Activated CD4-positive, alpha-beta T cell treated with anti-CD3 and anti-CD28 coated beads for 1 hour (primary cell): Measurements from ENCODE around the gene CYP24A1.

Experiments
- DNase-seq: peaks from one replicate; pipeline ENCODE4 v3.0.0-alpha.2; 2020

Gene CYP24A1

GRCh38 chr20:54110457-54110856, 63.3 kb downstream of the CYP24A1 start:
- no peak for DNase-seq

GRCh38 chr20:54110041-54110440, 63.7 kb downstream of the CYP24A1 start:
- DNase-seq = no peak

- no peak for DNase-seq
Measured at GRCh38 chr20:54108817-54109216, 65.0 kb downstream of the CYP24A1 start.

GRCh38 chr20:54108326-54108642, 65.5 kb downstream of the CYP24A1 start:
- no peak for DNase-seq

GRCh38 chr20:54107600-54108325, 66.0 kb downstream of the CYP24A1 start:
- DNase-seq = no peak

GRCh38 chr20:54107181-54107580, 66.6 kb downstream of the CYP24A1 start:
- DNase-seq = no peak

- DNase-seq = no peak
Measured at GRCh38 chr20:54106162-54106561, 67.6 kb downstream of the CYP24A1 start.

GRCh38 chr20:54105653-54106052, 68.1 kb downstream of the CYP24A1 start:
- DNase-seq = no peak

- no peak for DNase-seq
Measured at GRCh38 chr20:54104781-54105180, 69.0 kb downstream of the CYP24A1 start.

- no peak for DNase-seq
Measured at GRCh38 chr20:54103762-54104600, 69.8 kb downstream of the CYP24A1 start.
